Rectal smooth muscle tissue (tissue), 1 donor: ENCODE results near the gene TPST2.

Source experiments
- H3K27ac ChIP-seq: one replicate; pipeline ENCODE4 v1.7.0; 2013; ENCODE audit warnings: low read depth, low read length, inconsistent platforms
- H3K27me3 ChIP-seq: one replicate; pipeline ENCODE4 v1.7.0; 2013; ENCODE audit warnings: low read length; ENCODE audit not compliant: control insufficient read depth, insufficient read depth
- H3K36me3 ChIP-seq: one replicate; pipeline ENCODE4 v1.7.0; 2013; ENCODE audit warnings: low read length; ENCODE audit not compliant: control insufficient read depth, insufficient read depth
- H3K4me1 ChIP-seq: one replicate; pipeline ENCODE4 v1.7.0; 2013; ENCODE audit warnings: low read length; ENCODE audit not compliant: control insufficient read depth, insufficient read depth
- H3K4me3 ChIP-seq: one replicate; pipeline ENCODE4 v1.7.0; 2013; ENCODE audit warnings: low read length
- H3K9ac ChIP-seq: one replicate; pipeline ENCODE4 v1.7.0; 2013; ENCODE audit warnings: low read length

TPST2 gene

GRCh38 chr22:26487996-26488395, 101.9 kb downstream of the TPST2 start:
- no peak overlapping the region for H3K4me3 ChIP-seq
- no peak overlapping the region for H3K9ac ChIP-seq
- H3K4me1 ChIP-seq, result peaks cover 13% of the 10 kb centered on the region
- H3K27ac ChIP-seq, result no peak overlapping the region
- H3K27me3 ChIP-seq, result no peaks in the 10 kb centered on the region
- peaks cover 20% of the 10 kb centered on the region for H3K36me3 ChIP-seq

GRCh38 chr22:26486394-26486793, 103.5 kb downstream of the TPST2 start:
- Histone ChIP-seq H3K27ac (no peak overlapping the region), H3K27me3 (no peaks in the 10 kb centered on the region), H3K9ac (no peak overlapping the region), H3K4me1 (peaks cover 20% of the 10 kb centered on the region), H3K4me3 (no peak overlapping the region), H3K36me3 (peaks cover 8% of the 10 kb centered on the region)

- Histone ChIP-seq H3K27me3 (no peaks in the 10 kb centered on the region), H3K4me1 (peaks cover 20% of the 10 kb centered on the region), H3K4me3 (no peak overlapping the region), H3K27ac (no peak overlapping the region), H3K9ac (no peak overlapping the region), H3K36me3 (peaks cover 8% of the 10 kb centered on the region)
These were observed 104.0 kb downstream of the TPST2 start for GRCh38 chr22:26485806-26486390.

GRCh38 chr22:26485013-26485412, 104.9 kb downstream of the TPST2 start:
- Histone ChIP-seq H3K27me3 (no peaks in the 10 kb centered on the region), H3K9ac (no peak overlapping the region), H3K4me3 (no peak overlapping the region), H3K27ac (peak overlapping the region; percentile 30), H3K4me1 (peaks cover 20% of the 10 kb centered on the region), H3K36me3 (peaks cover 8% of the 10 kb centered on the region)

- Histone ChIP-seq H3K4me1 (peaks cover 20% of the 10 kb centered on the region), H3K4me3 (peak overlapping the region; percentile 98), H3K27me3 (no peaks in the 10 kb centered on the region), H3K36me3 (peaks cover 6% of the 10 kb centered on the region), H3K27ac (peak overlapping the region; percentile 96), H3K9ac (peak overlapping the region; percentile 64)
These were observed 105.6 kb downstream of the TPST2 start for GRCh38 chr22:26484360-26484706.

- Histone ChIP-seq H3K27ac (peak within 1 kb of the TSS; percentile 96), H3K4me3 (peak within 1 kb of the TSS; percentile 98), H3K9ac (peak within 1 kb of the TSS; percentile 99), H3K36me3 (no peaks in the 10 kb centered on the region), H3K4me1 (peaks cover 20% of the 10 kb centered on the region), H3K27me3 (no peaks in the 10 kb centered on the region)
These were observed 106.2 kb downstream of the TPST2 start, which contains the start of the genes HPS4 and SRRD for GRCh38 chr22:26483439-26484359. TSS of gene HPS4 (minus strand) at chr22:26483783. CDS start at chr22:26481762, 2,021 bp downstream. TSS of gene SRRD (plus strand) at chr22:26483877. CDS start at chr22:26483891, 14 bp downstream.

- Histone ChIP-seq H3K36me3 (no peaks in the 10 kb centered on the region), H3K27me3 (no peaks in the 10 kb centered on the region), H3K27ac (peak overlapping the region; percentile 96), H3K4me1 (peaks cover 20% of the 10 kb centered on the region), H3K4me3 (peak overlapping the region; percentile 98), H3K9ac (peak overlapping the region; percentile 99)
These were observed 106.9 kb downstream of the TPST2 start for GRCh38 chr22:26483043-26483438.

GRCh38 chr22:26482161-26482560, 107.8 kb downstream of the TPST2 start:
- Histone ChIP-seq H3K4me1 (peaks cover 20% of the 10 kb centered on the region), H3K27me3 (no peaks in the 10 kb centered on the region), H3K36me3 (peaks cover 4% of the 10 kb centered on the region), H3K4me3 (no peak overlapping the region), H3K27ac (no peak overlapping the region), H3K9ac (no peak overlapping the region)

- Histone ChIP-seq H3K4me1 (peaks cover 20% of the 10 kb centered on the region), H3K36me3 (peaks cover 7% of the 10 kb centered on the region), H3K27me3 (no peaks in the 10 kb centered on the region), H3K27ac (no peak overlapping the region), H3K4me3 (no peak overlapping the region), H3K9ac (no peak overlapping the region)
These were observed 108.2 kb downstream of the TPST2 start for GRCh38 chr22:26481694-26482093.

- H3K27me3 ChIP-seq, result no peaks in the 10 kb centered on the region
- no peak overlapping the region for H3K9ac ChIP-seq
- H3K36me3 ChIP-seq, result peaks cover 7% of the 10 kb centered on the region
- no peak overlapping the region for H3K4me3 ChIP-seq
- H3K27ac ChIP-seq, result no peak overlapping the region
- peaks cover 20% of the 10 kb centered on the region for H3K4me1 ChIP-seq
These were observed 108.7 kb downstream of the TPST2 start for GRCh38 chr22:26481112-26481693.

GRCh38 chr22:26480611-26480932, 109.4 kb downstream of the TPST2 start:
- Histone ChIP-seq H3K4me3 (no peak overlapping the region), H3K36me3 (peaks cover 7% of the 10 kb centered on the region), H3K27me3 (no peaks in the 10 kb centered on the region), H3K27ac (no peak overlapping the region), H3K4me1 (peaks cover 20% of the 10 kb centered on the region), H3K9ac (no peak overlapping the region)

GRCh38 chr22:26479792-26480610, 109.9 kb downstream of the TPST2 start:
- H3K4me3 ChIP-seq, result peak overlapping the region; percentile 0
- H3K27ac ChIP-seq, result no peak overlapping the region
- H3K36me3 ChIP-seq, result peaks cover 7% of the 10 kb centered on the region
- peaks cover 18% of the 10 kb centered on the region for H3K4me1 ChIP-seq
- H3K27me3 ChIP-seq, result no peaks in the 10 kb centered on the region
- no peak overlapping the region for H3K9ac ChIP-seq
